GM19372 (cell line): ENCODE measurements around the gene ZNF576.
"Not testable (repeated sequence)": the region's sequence is repeated elsewhere in the genome, so short reads cannot be mapped to it uniquely, and the experiment has no call there.

Experiments
- ATAC-seq: cut with Tn5 transposase; IDR thresholded peaks from one replicate; pipeline ENCODE4 v1.9.1; 2021; ENCODE audit warnings: mild to moderate bottlenecking, low read depth, moderate library complexity; ENCODE audit not compliant: unreplicated experiment

Gene ZNF576

DNA sequence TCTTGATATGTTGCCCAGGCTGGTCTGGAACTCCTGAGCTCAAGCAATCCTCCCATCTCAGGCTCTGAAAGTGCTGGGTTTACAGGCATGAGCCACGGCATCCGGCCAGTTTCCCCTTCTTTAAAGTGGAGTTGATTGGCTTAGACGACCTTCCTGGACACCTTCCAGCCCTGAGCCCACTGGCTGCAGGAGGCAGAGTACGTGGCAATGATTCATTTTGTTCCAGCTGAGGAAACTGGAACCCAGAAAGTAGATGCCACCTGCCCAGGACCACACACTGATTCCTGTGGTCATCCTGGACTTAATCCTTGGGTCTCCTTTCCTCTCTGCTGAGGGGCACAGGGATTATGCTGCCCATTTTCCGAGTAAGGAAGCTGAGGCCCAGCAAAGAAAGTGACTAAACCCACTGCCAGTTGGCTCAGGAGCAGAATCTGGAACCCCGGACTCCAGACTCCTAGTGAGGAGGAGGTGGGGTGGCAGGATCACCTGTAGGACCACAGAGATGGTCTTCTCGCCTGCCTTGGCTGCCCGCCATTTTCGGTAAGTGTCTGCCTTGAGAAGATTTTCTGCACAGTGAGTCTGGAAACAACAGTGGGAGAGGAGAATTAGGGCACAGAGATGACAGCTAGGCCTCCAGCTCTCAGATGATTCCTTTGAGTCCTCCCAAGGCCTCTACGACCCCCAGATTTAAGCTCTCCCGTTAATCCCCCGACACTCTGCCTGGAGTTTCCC, 21.8 kb upstream of the ZNF576 start:
- ATAC-seq: no peak

GRCh38 chr19:43575156-43575950, 21.0 kb upstream of the ZNF576 start, which contains the start of the genes PINLYP and XRCC1:
Gene PINLYP, plus strand, starts transcription at chr19:43575801. Its CDS starts 1,391 bp downstream, at chr19:43577192.
Gene XRCC1, minus strand, starts transcription at chr19:43575527. Its CDS starts 69 bp downstream, at chr19:43575458.
- peak; percentile 97 for ATAC-seq

DNA sequence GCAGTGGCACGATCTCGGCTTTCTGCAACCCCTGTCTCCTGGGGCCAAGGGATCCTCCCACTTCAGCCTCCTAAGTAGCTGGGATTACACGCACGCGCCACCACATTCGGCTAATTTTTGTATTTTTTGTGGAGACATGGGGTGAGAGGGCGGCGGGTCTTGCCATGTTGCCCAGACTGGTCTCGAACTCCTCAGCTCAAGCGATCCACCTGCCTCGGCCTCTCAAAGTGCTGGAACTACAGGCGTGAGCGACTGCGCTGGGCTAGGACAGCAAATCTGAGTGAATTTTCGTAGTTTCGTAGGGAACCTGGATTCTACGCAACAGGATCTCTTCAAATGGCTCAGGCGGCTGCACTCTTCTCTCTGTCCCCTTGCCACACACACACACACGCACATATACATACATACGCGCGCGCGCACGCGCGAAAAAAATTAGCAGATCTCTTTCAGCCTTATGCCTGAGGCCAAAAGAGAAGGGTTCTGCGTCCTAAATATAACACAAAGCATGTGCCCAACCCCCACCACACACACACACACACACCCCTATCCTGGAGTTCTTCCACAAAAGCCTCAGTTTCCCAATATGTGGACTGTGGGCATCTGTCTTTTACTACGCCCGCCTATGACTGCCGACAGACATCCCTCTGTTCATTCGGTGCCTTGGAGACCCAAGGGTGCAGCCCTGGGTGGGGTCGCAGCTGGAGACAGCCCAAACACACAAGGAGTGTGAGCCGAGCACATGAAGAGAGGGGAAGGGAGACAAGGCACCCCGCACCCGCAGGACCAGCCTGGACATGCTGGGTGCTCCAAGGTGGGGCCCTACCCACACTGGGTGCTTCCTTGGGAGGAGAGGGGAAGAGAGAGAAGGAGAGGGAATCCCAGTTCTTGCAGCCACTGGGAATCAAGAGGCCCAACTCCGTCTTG, 20.2 kb upstream of the ZNF576 start:
- no peak for ATAC-seq

GRCh38 chr19:43578787-43579186, 17.6 kb upstream of the ZNF576 start:
- ATAC-seq: no peak

DNA sequence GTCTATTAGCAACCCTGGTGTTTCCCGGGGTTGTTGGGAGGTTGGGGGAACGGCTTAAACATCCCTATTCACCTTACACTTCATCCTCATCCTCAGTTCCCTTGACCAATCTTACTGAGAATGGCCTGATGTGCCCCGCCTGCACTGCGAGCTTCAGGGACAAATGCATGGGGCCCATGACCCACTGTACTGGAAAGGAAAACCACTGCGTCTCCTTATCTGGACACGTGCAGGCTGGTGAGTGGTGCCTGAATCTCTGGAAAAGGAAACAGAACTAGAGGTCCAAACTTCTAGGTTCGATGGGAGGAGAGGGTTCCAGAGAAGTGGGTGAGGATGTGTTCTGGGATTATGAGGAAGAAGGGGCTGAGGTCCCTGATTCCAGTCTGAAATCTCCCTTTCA, 14.9 kb upstream of the ZNF576 start:
- ATAC-seq: no peak

DNA sequence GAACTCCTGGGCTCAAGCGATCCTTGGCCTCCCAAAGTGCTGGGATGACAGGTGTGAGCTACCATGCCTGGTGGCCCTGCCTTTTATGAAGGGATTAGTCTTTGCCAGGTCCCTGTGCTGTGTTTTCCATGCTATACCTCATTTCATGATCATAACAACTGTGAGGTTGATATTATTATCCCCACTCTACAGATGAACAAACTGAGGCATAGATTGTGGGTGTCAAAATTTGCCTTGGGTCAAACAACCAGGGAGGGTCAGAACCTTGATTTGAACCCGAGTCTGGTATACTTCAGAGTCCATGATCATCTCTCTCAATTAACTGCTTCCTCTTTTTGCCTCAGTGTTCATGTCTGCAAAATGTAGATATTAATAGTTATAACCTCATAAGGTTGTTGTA, 13.9 kb upstream of the ZNF576 start:
- no peak for ATAC-seq

- ATAC-seq: no peak
These were observed 11.9 kb upstream of the ZNF576 start for GRCh38 chr19:43584484-43584883.

DNA sequence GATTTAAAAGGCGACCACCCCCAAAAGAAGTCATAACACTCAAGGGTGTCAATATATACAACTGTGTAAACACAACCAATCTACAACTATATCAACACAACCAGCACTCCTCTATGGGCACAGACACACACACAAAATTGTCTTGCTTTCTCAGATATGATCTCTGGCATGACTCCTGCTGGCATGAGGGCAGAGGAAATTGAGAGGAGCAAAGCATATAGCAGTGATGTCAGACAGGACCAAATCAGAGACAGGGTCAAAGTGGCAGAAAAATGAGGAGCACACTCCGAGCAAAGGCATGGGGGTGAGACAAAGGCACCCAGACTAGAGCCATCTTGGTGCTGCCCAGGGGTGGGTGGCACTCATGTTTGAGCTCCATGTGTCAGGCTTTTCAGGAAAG, 10.0 kb upstream of the ZNF576 start:
- ATAC-seq: no peak

DNA sequence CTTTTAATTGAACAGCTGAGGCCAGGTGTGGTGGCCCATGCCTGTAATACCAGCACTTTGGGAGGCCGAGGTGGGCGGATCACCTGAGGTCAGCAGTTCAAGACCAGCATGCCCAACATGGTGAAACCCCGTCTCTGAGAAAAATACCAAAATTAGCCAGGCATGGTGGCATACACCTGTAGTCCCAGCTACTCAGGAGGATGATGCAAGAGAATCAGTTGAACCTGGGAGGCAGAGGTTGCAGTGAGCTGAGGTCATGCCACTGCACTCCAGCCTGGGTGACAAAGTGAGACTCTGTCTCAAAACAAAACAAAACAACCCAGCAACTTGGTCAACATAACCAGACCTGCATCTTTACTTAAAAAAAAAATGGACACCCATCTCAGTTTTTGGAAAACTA, 9.4 kb upstream of the ZNF576 start:
- ATAC-seq: not testable (repeated sequence)

- no peak for ATAC-seq
These were observed 7.1 kb upstream of the ZNF576 start for GRCh38 chr19:43589277-43589676.

DNA sequence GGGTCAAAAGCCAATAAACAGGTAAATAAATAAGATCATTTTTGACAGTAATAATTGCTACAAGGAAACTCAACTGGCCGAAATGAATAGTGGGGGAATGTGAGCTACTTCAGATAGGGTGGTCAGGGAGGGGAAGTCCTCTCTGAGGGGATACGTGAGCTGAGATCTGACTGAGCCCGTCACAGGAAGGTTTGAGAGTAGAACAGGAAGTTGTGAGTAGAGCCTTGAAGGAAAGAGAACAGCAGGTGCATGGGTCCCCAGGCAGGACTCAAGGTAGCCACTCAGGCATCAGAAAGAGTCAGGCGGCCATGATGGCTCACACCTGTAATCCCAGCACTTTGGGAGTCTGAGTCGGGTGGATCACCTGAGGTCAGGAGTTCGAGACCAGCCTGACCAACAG, 6.7 kb upstream of the ZNF576 start:
- ATAC-seq: no peak

DNA sequence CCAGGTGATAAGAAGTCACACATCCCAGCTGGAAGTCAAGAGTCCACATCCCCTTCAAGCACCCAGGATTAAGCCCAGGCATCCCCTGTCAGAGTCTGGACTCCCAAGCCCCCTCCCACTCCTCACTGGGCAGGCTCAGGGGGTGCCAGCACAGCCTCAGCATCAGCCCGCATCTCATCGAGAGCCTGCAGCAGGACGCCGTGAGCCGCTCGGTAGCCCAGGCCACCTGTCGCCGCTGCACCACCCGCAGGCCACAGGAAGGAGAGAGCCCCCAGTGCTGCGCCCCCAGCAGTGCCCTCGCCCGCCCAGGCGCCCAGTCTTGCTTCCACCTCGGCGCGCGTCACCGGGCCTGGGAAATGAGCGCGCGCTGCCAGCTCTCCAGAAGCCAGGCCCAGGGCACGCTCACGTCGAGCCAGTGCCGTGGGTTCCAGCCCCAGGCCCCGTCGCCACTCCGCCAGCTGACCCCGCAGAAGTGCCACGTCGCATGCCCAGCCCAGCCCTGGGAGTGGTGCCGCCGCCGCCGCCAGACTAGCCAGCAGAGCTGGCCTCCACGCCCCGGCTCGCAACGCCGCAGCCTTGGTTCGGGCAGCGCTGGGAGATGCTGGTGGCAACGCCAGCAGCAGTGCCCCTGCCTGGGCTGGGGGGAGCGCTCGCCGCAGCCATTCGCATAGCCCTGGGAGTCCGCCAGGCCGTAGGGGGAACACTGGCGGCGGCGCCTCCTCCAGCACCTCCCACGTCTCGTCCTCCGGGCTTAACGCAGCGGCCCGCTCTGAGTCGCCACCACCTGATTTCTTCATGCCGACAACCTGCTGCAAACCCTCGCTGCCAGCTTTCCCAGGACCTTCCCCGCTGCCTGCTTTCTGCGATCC, 4.3 kb upstream of the ZNF576 start:
- ATAC-seq: no peak

- ATAC-seq: no peak
These were observed 3.5 kb upstream of the ZNF576 start for GRCh38 chr19:43592800-43593350.

DNA sequence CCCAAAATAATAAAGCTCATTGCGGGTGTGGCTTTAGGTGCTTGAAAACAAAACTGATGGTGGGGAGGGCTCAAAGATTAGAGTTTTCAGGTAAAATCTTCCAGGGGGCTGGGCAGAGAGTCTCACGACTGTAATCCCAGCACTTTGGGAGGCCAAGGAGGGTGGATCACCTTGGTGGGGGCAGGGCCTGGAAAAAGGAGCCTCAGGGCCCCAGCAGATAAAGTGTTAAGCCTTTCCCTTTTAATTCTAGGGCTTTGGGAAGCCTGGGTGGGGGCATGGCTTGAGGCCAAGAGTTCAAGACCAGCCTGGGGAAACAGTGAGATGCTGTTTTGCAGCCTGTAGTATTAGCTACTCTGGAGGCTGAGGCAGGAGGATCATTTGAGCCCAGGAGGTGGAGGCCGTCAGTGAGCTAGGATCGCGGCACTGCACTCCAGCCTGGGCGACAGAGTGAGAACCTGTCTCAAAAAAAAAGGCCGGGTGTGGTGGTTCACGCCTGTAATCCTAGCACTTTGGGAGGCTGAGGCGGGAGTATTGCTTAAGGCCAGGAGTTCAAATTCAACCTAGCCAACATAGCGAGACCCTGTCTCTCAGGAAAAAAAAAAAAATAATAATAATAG, 2.2 kb upstream of the ZNF576 start:
- ATAC-seq: no peak

- no peak for ATAC-seq
These were observed 1.4 kb upstream of the ZNF576 start for GRCh38 chr19:43594710-43595604.

- no peak for ATAC-seq
These were observed 793 bp upstream of the ZNF576 start for GRCh38 chr19:43595605-43595998.

GRCh38 chr19:43596842-43597461, 557 bp downstream of the ZNF576 start:
- no peak for ATAC-seq

- ATAC-seq: no peak
These were observed 1.5 kb downstream of the ZNF576 start for GRCh38 chr19:43597876-43598275.
